GM23338 (cell line): ENCODE data around the gene PPP1R14B.

Experiments
- CREB1 ChIP-seq: fragments of 250-450 bp; sonication (Bioruptor Pico); IDR thresholded peaks from 2 replicates; pipeline ENCODE4 v1.5.0; 2020; ENCODE audit warnings: low read depth, mild to moderate bottlenecking, moderate library complexity
- CTCF ChIP-seq, 2 experiments: fragments of 200-600 bp in 1 of 2; sonication (generic) in 1 of 2; conservative IDR thresholded peaks; 2 replicates each; pipeline versions ENCODE4 v1.5.1 to v1.6.1; 2016 to 2017; ENCODE audit warnings: antibody characterized with exemption in 2 of 2, low read depth in 2 of 2, mild to moderate bottlenecking in 2 of 2, moderate library complexity in 1 of 2
- EZH2 ChIP-seq: fragments of 200-600 bp; sonication (generic); IDR thresholded peaks from one replicate; pipeline ENCODE4 v1.8.0; 2017; ENCODE audit warnings: antibody characterized with exemption, mild to moderate bottlenecking, low read depth; ENCODE audit not compliant: unreplicated experiment
- EZH2phosphoT487 ChIP-seq: fragments of 200-600 bp; sonication (generic); IDR thresholded peaks from one replicate; pipeline ENCODE4 v1.8.1; 2018; ENCODE audit warnings: antibody characterized with exemption; ENCODE audit not compliant: unreplicated experiment
- JUNB ChIP-seq: IDR thresholded peaks from one replicate; pipeline ENCODE4 v1.6.1; 2016; ENCODE audit warnings: antibody characterized with exemption; ENCODE audit not compliant: unreplicated experiment
- POLR2AphosphoS5 ChIP-seq: IDR thresholded peaks from 2 replicates; pipeline ENCODE4 v1.6.1; 2016; ENCODE audit warnings: antibody characterized with exemption, low read depth
- STAT1 ChIP-seq: IDR thresholded peaks from one replicate; pipeline ENCODE4 v1.6.1; 2016; ENCODE audit warnings: antibody characterized with exemption; ENCODE audit not compliant: unreplicated experiment
- TF ChIP-seq, protein P1 (sequence below): IDR thresholded peaks from 2 replicates; pipeline ENCODE4 v1.6.1; 2016; ENCODE audit warnings: antibody characterized with exemption
- TF ChIP-seq, protein P2 (sequence below): IDR thresholded peaks from one replicate; pipeline ENCODE4 v1.6.1; 2018; ENCODE audit warnings: antibody characterized with exemption; ENCODE audit not compliant: unreplicated experiment
- TF ChIP-seq, protein P3 (sequence below): fragments of 250-450 bp; sonication (Bioruptor Pico); IDR thresholded peaks from 2 replicates; pipeline ENCODE4 v1.5.0; 2020; ENCODE audit warnings: mild to moderate bottlenecking, moderate library complexity

DNA sequence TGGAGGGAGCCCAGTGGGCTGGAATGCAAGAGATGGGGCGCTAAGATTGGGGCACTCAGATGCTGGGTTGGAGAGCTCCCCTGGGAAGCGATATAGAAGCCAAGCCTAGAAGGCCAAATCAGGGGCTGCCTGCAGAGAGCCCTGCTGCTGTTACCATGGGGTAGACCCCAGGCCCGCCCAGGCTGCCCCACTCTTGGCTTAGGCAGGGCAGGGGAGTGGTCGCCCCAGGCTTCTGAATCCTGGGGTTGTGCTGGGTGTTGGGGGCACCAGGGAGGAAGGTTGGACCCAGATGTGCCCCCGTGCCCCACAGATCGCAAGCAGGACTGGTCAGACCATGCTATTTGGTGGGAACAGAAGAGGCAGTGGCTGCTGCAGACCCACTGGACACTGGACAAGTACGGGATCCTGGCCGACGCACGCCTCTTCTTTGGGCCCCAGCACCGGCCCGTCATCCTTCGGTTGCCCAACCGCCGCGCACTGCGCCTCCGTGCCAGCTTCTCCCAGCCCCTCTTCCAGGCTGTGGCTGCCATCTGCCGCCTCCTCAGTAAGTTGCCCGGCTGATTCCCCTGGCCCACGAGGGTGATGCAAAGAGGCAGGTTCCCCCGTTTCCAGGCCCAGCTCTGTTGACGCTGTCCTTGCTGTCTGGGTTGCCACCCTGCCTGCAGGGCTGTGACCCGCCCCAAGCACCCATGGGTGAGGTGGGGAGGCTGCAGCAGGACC is 36.3 kb downstream of the PPP1R14B start:
- no peak for TF ChIP-seq EZH2
- TF ChIP-seq CTCF (conservative IDR thresholded peaks at IDR 0.05; ENCODE audit: low read depth in 2 of 2), result no peak
- no peak for TF ChIP-seq CREB1 (CRISPR knock-in tag)
- TF ChIP-seq JUNB, result no peak
- TF ChIP-seq POLR2AphosphoS5, result no peak
- TF ChIP-seq EZH2phosphoT487, result no peak
- TF ChIP-seq, protein P1, sequence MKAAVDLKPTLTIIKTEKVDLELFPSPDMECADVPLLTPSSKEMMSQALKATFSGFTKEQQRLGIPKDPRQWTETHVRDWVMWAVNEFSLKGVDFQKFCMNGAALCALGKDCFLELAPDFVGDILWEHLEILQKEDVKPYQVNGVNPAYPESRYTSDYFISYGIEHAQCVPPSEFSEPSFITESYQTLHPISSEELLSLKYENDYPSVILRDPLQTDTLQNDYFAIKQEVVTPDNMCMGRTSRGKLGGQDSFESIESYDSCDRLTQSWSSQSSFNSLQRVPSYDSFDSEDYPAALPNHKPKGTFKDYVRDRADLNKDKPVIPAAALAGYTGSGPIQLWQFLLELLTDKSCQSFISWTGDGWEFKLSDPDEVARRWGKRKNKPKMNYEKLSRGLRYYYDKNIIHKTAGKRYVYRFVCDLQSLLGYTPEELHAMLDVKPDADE, result no peak
- TF ChIP-seq STAT1, result no peak
- TF ChIP-seq, protein P2, sequence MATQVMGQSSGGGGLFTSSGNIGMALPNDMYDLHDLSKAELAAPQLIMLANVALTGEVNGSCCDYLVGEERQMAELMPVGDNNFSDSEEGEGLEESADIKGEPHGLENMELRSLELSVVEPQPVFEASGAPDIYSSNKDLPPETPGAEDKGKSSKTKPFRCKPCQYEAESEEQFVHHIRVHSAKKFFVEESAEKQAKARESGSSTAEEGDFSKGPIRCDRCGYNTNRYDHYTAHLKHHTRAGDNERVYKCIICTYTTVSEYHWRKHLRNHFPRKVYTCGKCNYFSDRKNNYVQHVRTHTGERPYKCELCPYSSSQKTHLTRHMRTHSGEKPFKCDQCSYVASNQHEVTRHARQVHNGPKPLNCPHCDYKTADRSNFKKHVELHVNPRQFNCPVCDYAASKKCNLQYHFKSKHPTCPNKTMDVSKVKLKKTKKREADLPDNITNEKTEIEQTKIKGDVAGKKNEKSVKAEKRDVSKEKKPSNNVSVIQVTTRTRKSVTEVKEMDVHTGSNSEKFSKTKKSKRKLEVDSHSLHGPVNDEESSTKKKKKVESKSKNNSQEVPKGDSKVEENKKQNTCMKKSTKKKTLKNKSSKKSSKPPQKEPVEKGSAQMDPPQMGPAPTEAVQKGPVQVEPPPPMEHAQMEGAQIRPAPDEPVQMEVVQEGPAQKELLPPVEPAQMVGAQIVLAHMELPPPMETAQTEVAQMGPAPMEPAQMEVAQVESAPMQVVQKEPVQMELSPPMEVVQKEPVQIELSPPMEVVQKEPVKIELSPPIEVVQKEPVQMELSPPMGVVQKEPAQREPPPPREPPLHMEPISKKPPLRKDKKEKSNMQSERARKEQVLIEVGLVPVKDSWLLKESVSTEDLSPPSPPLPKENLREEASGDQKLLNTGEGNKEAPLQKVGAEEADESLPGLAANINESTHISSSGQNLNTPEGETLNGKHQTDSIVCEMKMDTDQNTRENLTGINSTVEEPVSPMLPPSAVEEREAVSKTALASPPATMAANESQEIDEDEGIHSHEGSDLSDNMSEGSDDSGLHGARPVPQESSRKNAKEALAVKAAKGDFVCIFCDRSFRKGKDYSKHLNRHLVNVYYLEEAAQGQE, result no peak
- TF ChIP-seq, protein P3, sequence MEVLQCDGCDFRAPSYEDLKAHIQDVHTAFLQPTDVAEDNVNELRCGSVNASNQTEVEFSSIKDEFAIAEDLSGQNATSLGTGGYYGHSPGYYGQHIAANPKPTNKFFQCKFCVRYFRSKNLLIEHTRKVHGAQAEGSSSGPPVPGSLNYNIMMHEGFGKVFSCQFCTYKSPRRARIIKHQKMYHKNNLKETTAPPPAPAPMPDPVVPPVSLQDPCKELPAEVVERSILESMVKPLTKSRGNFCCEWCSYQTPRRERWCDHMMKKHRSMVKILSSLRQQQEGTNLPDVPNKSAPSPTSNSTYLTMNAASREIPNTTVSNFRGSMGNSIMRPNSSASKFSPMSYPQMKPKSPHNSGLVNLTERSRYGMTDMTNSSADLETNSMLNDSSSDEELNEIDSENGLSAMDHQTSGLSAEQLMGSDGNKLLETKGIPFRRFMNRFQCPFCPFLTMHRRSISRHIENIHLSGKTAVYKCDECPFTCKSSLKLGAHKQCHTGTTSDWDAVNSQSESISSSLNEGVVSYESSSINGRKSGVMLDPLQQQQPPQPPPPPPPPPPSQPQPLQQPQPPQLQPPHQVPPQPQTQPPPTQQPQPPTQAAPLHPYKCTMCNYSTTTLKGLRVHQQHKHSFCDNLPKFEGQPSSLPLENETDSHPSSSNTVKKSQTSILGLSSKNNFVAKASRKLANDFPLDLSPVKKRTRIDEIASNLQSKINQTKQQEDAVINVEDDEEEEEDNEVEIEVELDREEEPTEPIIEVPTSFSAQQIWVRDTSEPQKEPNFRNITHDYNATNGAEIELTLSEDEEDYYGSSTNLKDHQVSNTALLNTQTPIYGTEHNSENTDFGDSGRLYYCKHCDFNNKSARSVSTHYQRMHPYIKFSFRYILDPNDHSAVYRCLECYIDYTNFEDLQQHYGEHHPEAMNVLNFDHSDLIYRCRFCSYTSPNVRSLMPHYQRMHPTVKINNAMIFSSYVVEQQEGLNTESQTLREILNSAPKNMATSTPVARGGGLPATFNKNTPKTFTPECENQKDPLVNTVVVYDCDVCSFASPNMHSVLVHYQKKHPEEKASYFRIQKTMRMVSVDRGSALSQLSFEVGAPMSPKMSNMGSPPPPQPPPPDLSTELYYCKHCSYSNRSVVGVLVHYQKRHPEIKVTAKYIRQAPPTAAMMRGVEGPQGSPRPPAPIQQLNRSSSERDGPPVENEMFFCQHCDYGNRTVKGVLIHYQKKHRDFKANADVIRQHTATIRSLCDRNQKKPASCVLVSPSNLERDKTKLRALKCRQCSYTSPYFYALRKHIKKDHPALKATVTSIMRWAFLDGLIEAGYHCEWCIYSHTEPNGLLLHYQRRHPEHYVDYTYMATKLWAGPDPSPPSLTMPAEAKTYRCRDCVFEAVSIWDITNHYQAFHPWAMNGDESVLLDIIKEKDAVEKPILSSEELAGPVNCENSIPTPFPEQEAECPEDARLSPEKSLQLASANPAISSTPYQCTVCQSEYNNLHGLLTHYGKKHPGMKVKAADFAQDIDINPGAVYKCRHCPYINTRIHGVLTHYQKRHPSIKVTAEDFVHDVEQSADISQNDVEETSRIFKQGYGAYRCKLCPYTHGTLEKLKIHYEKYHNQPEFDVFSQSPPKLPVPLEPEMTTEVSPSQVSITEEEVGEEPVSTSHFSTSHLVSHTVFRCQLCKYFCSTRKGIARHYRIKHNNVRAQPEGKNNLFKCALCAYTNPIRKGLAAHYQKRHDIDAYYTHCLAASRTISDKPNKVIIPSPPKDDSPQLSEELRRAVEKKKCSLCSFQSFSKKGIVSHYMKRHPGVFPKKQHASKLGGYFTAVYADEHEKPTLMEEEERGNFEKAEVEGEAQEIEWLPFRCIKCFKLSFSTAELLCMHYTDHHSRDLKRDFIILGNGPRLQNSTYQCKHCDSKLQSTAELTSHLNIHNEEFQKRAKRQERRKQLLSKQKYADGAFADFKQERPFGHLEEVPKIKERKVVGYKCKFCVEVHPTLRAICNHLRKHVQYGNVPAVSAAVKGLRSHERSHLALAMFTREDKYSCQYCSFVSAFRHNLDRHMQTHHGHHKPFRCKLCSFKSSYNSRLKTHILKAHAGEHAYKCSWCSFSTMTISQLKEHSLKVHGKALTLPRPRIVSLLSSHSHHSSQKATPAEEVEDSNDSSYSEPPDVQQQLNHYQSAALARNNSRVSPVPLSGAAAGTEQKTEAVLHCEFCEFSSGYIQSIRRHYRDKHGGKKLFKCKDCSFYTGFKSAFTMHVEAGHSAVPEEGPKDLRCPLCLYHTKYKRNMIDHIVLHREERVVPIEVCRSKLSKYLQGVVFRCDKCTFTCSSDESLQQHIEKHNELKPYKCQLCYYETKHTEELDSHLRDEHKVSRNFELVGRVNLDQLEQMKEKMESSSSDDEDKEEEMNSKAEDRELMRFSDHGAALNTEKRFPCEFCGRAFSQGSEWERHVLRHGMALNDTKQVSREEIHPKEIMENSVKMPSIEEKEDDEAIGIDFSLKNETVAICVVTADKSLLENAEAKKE, result no peak
